Measurements from ENCODE around the gene FGF8.

FGF8 gene

DNA sequence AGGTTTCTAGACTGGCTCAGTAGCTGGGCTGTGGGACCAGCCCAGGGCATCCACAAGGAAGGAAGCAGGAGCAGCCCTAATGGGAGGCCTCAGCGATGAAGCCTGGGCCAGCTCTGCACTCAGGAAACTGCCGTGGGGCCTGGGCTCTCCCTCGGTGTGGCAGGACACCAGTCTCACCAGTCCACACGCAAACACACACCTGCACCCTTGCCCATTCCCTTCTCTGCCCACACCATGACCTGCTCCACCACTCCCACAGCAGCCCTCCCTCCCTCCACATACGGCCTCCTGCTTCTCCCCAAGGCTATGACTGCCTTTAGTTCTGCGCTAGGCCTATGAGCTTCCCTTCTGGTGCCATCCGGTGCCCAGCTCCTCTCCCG lies 7.1 kb downstream of the FGF8 start:
- no peak for DNase-seq

- no peak for DNase-seq
Measured at GRCh38 chr10:101767966-101768790, 7.7 kb downstream of the FGF8 start.

DNA sequence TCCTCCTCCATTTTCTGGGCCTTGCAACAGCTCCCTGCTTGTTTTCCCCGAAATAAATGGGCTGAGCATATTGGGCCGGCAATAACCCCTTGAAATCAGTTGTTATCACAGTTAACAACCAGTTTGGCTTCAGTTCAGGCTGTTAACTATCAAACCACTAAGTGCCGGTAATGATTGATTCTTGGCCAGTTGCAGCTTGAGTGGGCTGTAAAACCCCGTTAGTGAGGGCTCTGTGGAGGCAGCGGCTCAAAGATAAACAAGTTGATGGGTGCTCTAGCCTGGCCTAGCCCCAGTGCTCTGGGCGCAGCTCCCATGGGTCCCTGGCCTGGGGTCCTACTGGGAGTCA lies 8.3 kb downstream of the FGF8 start:
- DNase-seq = no peak

GRCh38 chr10:101766753-101767599 lies 8.9 kb downstream of the FGF8 start:
- no peak for DNase-seq

- DNase-seq = no peak
Measured at GRCh38 chr10:101766306-101766705, 9.6 kb downstream of the FGF8 start.

GRCh38 chr10:101763141-101763846 lies 12.6 kb downstream of the FGF8 start:
- DNase-seq = no peak

- no peak for DNase-seq
Measured at GRCh38 chr10:101762736-101763135, 13.2 kb downstream of the FGF8 start.

DNA sequence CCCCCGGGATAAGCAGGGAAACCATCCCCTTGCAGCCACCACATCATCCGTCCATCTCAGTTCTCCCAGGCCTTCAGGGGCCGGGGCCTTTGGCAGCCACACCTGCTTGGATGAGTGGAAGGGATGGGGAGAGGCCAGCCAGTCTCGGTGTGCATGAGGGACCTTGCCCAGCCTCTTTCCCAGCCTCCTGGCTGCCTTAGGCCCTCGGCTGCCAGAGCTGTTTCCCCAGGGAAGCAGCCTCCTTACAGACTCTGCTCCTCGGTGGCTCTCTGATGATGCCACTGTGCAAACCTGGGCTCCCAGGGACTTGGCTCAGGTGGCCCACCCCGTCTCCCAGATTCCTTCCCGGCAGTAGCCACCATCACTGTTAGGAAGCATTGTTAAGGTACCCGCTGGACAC lies 14.7 kb downstream of the FGF8 start:
- DNase-seq = no peak

GRCh38 chr10:101760510-101760909 lies 15.4 kb downstream of the FGF8 start:
- no peak for DNase-seq

- DNase-seq = no peak
Measured at GRCh38 chr10:101759309-101760247, 16.3 kb downstream of the FGF8 start.

- no peak for DNase-seq
Measured at GRCh38 chr10:101758858-101759257, 17.1 kb downstream of the FGF8 start.

DNA sequence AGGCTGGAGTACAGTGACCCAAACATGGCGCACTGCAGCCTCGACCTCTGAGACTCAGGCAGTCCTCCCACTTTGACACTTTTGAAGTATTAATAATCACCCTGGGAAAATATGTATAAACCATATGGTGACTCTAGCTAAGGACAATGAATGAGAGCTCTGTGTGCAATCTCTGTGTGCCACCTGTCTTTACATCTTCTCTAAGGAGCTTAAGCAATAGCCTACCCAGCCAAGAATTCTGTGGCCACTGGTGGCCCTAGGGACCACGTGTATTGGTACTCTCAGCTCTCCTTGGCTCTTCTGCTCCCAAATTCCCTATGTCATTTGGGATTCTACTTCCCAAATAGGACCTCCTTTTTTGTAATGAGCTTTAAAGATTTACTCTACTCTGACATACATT lies 23.7 kb downstream of the FGF8 start:
- no peak for DNase-seq

DNA sequence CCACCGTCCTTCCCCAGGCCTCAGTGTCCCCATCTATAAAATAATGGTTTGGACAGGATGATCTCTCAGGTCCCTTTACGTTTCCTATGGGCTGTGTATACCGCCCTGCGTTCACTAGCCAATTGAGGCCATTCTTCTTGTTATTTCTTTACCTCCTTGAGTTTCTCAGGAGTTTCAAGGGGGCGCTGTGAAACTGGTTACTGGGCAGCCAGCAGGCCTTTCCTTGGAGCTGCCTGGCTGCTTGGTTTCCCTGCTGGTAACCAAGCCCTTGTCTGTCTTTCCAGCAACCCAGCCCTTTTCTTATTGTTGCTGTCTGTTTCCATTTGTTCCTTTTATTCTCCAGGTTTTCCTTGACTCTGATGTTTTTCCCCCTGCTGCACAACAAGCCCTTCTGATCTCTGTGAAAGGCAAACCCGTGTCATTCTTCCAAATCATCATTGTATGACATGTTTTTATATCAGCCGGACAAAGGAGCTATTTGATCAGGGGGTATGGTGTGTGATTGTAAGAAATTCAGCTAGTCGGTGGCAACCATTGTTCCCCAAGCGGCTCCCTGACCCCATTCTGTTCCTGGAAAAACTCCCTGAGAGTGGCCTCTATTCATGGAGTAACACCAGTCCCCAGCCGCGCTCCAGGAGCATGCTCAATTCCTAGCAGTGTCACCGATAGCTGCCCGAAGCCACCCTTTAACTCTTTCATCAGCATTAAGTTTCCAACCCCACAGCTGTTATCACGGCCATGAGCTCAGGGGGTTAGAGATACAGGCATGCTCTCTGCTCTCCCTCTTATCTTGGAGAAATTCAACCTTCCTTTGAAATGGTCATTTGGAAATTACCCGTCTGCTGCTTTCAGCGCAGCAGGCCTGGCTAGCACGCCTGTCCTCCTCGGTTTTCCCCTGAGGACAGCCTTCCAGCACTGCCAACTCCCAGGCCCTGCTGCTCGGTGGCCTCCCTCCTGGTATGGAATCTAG lies 26.6 kb downstream of the FGF8 start:
- no peak for DNase-seq

GRCh38 chr10:101748496-101748895 lies 27.4 kb downstream of the FGF8 start:
- no peak for DNase-seq

DNA sequence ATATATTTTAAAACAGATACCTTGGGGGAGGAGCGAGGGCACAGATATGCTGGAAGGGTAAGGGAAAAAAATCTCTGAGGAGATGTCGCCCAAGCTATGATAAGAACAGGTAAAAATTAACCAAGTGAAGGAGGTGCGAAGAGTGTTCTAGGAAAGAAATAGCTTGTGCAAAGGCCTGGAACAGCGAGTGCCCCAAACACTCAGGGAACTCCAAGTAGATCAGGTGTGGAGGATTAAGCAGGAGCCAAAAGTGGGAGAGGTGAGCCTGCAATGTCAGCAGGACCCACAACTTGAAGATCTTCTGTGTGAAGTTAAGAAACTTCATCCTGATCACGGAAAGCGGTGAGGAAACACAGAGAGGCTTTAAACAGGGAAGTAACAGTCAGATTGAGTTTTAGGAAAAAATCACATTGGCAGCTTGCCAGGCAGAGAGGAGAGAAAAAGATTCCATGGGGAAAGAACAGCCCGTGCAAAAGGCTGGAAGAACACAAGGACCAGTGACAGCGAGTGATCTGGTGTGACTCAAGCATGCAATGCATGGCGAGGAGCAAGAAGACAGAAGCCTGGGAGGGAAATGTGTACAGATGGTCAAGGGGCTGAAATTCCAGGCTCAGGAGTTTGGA lies 30.7 kb downstream of the FGF8 start:
- no peak for DNase-seq

- DNase-seq = no peak
Measured at GRCh38 chr10:101744267-101744666, 31.6 kb downstream of the FGF8 start.

- no peak for DNase-seq
Measured at GRCh38 chr10:101741938-101742337, 34.0 kb downstream of the FGF8 start.

DNA sequence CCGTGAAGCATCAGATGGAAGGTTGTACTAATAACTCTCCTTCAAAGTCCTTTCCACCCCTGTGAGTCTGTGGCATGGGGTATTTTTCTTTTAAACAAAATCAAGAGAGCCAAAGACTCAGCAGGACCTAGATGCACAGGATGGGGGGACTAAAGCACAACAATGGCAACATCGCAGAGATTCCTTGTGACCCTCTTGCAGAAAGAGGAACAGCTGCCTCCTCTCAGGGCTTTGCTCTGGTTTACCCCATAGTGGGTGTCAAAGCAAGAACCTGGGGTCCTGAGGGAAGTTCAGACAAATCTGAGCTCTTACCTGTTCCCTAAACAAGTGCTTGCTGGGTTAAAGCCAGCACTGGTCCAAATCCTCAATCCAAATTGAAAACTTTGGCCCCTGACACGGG lies 39.2 kb downstream of the FGF8 start:
- no peak for DNase-seq

DNA sequence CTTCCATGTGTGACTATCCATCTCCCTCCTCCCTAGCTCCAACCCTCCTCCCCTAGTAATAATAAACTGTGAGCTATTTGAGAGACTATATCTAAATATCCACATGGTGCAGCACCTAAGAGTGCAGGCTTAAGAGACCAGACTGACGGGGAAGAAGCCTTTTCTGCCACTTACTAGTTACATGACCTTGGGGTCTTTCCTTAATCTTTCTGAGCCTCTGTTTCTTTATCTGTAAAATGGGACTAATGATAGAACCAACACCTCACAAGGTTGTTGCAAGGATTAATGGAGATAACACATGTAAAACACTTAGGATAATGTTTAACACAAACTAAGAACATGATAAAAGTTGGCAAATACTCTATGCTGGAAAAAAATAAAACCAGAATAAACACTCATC lies 43.8 kb downstream of the FGF8 start:
- DNase-seq = no peak

- DNase-seq = no peak
Measured at GRCh38 chr10:101726115-101726387, 49.9 kb downstream of the FGF8 start.

Data from activated naive CD4-positive, alpha-beta T cell treated with Interleukin-2 at 50 U/mL for 16 hours (primary cell).